NB4 (cell line): ENCODE results near the gene NHSL1.

Experiments used
- CTCF ChIP-seq: IDR thresholded peaks from one replicate; pipeline ENCODE4 v1.5.1; 2012; ENCODE audit warnings: low read depth, low read length
- MAX ChIP-seq: IDR thresholded peaks from 2 replicates; pipeline ENCODE4 v1.6.1; 2011; ENCODE audit warnings: low read depth, low read length
- MYC ChIP-seq: IDR thresholded peaks from 2 replicates; pipeline ENCODE4 v1.6.1; 2011; ENCODE audit warnings: low read depth, low read length
- POLR2A ChIP-seq: IDR thresholded peaks from 2 replicates; pipeline ENCODE4 v1.6.1; 2011; ENCODE audit warnings: mild to moderate bottlenecking; ENCODE audit not compliant: insufficient read length; ENCODE audit errors: extremely low read depth

- TF ChIP-seq POLR2A (no peak), CTCF (no peak), MAX (no peak), MYC (no peak)
Observed at GRCh38 chr6:138383776-138384175, 115.5 kb downstream of the NHSL1 start.
